Mesenchymal stem cell (in vitro differentiated cells and primary cell): ENCODE measurements around the gene SFSWAP.

Source experiments
- DNase-seq: peaks from one replicate; pipeline ENCODE4 v3.0.0-alpha.2; 2013
- H2AFZ ChIP-seq: one replicate; pipeline ENCODE4 v1.6.1; 2013; ENCODE audit warnings: low read depth, mild to moderate bottlenecking, control low read depth, inconsistent platforms, low read length, moderate library complexity
- H2AK5ac ChIP-seq: 2 replicates; pipeline ENCODE4 v1.6.1; 2013; ENCODE audit warnings: low read length, moderate library complexity, mild to moderate bottlenecking, inconsistent platforms; ENCODE audit not compliant: severe bottlenecking
- H2BK120ac ChIP-seq: one replicate; pipeline ENCODE4 v1.6.1; 2013; ENCODE audit warnings: low read depth, mild to moderate bottlenecking, inconsistent platforms, low read length, moderate library complexity
- H2BK12ac ChIP-seq, 2 experiments: one replicate each; pipeline ENCODE4 v1.6.1; 2013; ENCODE audit warnings: inconsistent platforms in 2 of 2, low read length in 2 of 2, mild to moderate bottlenecking in 2 of 2, moderate library complexity in 2 of 2, control low read depth in 1 of 2
- H2BK15ac ChIP-seq: one replicate; pipeline ENCODE4 v1.6.1; 2013; ENCODE audit warnings: mild to moderate bottlenecking, low read depth, inconsistent platforms; ENCODE audit not compliant: poor library complexity, severe bottlenecking
- H2BK5ac ChIP-seq: 2 replicates; pipeline ENCODE4 v1.6.1; 2013; ENCODE audit warnings: low read depth, mild to moderate bottlenecking, low read length, control low read depth, inconsistent platforms; ENCODE audit not compliant: poor library complexity, severe bottlenecking
- H3K14ac ChIP-seq, 2 experiments: one replicate each; pipeline ENCODE4 v1.6.1; 2013; ENCODE audit warnings: inconsistent platforms in 2 of 2, low read length in 2 of 2, control low read depth in 1 of 2, mild to moderate bottlenecking in 1 of 2, moderate library complexity in 1 of 2
- H3K18ac ChIP-seq, 2 experiments: one replicate each; pipeline ENCODE4 v1.6.1; 2013; ENCODE audit warnings: inconsistent platforms in 2 of 2, low read length in 2 of 2, control low read depth in 1 of 2, low read depth in 1 of 2, mild to moderate bottlenecking in 1 of 2
- H3K23ac ChIP-seq, 2 experiments: one replicate each; pipeline ENCODE4 v1.6.1; 2013; ENCODE audit warnings: inconsistent platforms in 2 of 2, low read length in 2 of 2, mild to moderate bottlenecking in 2 of 2, moderate library complexity in 2 of 2, control low read depth in 1 of 2
- H3K27ac ChIP-seq: 2 replicates; pipeline ENCODE4 v1.5.1; 2013; ENCODE audit warnings: mild to moderate bottlenecking, moderate library complexity, low read length, control low read depth, inconsistent platforms; ENCODE audit not compliant: poor library complexity, severe bottlenecking
- H3K27me3 ChIP-seq, 2 experiments: 2 replicates each; pipeline versions ENCODE4 v1.6.1 to v1.7.0; 2013; ENCODE audit warnings: low read length in 2 of 2, mild to moderate bottlenecking in 2 of 2, moderate library complexity in 2 of 2, control low read depth in 1 of 2, inconsistent platforms in 1 of 2; ENCODE audit not compliant: control insufficient read depth in 1 of 2, insufficient read depth in 1 of 2
- H3K36me3 ChIP-seq, 2 experiments: 2 replicates each; pipeline versions ENCODE4 v1.6.1 to v1.7.0; 2013; ENCODE audit warnings: low read length in 2 of 2, control low read depth in 1 of 2, inconsistent platforms in 1 of 2, low read depth in 1 of 2, mild to moderate bottlenecking in 1 of 2; ENCODE audit not compliant: insufficient read depth in 2 of 2, control insufficient read depth in 1 of 2
- H3K4ac ChIP-seq, 2 experiments: one replicate each; pipeline ENCODE4 v1.6.1; 2013; ENCODE audit warnings: inconsistent platforms in 2 of 2, low read length in 2 of 2, mild to moderate bottlenecking in 2 of 2, moderate library complexity in 2 of 2, control low read depth in 1 of 2, low read depth in 1 of 2
- H3K4me1 ChIP-seq: 2 replicates; pipeline ENCODE4 v1.6.1; 2013; ENCODE audit warnings: low read depth, low read length, control low read depth; ENCODE audit not compliant: control insufficient read depth, insufficient read depth
- H3K4me2 ChIP-seq: 2 replicates; pipeline ENCODE4 v1.6.1; 2013; ENCODE audit warnings: low read length, mild to moderate bottlenecking, inconsistent platforms; ENCODE audit not compliant: poor library complexity, severe bottlenecking
- H3K4me3 ChIP-seq, 2 experiments: 2 replicates each; pipeline versions ENCODE4 v1.5.1 to v1.7.0; 2013; ENCODE audit warnings: low read length in 2 of 2, mild to moderate bottlenecking in 2 of 2, control low read depth in 1 of 2, low read depth in 1 of 2; ENCODE audit not compliant: insufficient read depth in 1 of 2
- H3K79me1 ChIP-seq: replicated peaks from 2 replicates; pipeline ENCODE4 v1.6.1; 2013; ENCODE audit warnings: mild to moderate bottlenecking, control low read depth, low read length, inconsistent platforms; ENCODE audit not compliant: poor library complexity, severe bottlenecking
- H3K9ac ChIP-seq: 2 replicates; pipeline ENCODE4 v1.7.0; 2013; ENCODE audit warnings: mild to moderate bottlenecking, low read length, moderate library complexity
- H3K9me3 ChIP-seq: 2 replicates; pipeline ENCODE4 v1.7.0; 2013; ENCODE audit warnings: mild to moderate bottlenecking, low read length; ENCODE audit not compliant: control insufficient read depth
- H4K8ac ChIP-seq: one replicate; pipeline ENCODE4 v1.6.1; 2013; ENCODE audit warnings: inconsistent platforms, mild to moderate bottlenecking, low read length, moderate library complexity
- H4K91ac ChIP-seq: one replicate; pipeline ENCODE4 v1.6.1; 2013; ENCODE audit warnings: mild to moderate bottlenecking, low read length, inconsistent platforms
- WGBS: methylation state at CpG from one replicate; pipeline ENCODE4 v1.1.7; 2013; ENCODE audit warnings: mixed read lengths; 5-methylcytosine and 5-hydroxymethylcytosine counted together

Gene SFSWAP

GRCh38 chr12:131688131-131688844 lies 22.6 kb upstream of the SFSWAP start:
- H3K4me3 ChIP-seq = no peak overlapping the region
- no peak overlapping the region for H2BK5ac ChIP-seq
- H3K79me1 ChIP-seq = no peaks in the 10 kb centered on the region
- no peak overlapping the region for H2AFZ ChIP-seq
- no peak overlapping the region for H3K18ac ChIP-seq
- H2BK120ac ChIP-seq = no peak overlapping the region
- no peak overlapping the region for H4K8ac ChIP-seq
- no peak overlapping the region for H3K9ac ChIP-seq
- no peak overlapping the region for H2BK15ac ChIP-seq
- H3K14ac ChIP-seq = no peak overlapping the region
- no peak for DNase-seq
- peaks cover 0 to 30% of the 10 kb centered on the region in 2 experiments for H3K27me3 ChIP-seq
- H3K4me1 ChIP-seq = no peaks in the 10 kb centered on the region
- H3K27ac ChIP-seq = no peak overlapping the region
- H3K9me3 ChIP-seq = peaks cover 7% of the 10 kb centered on the region
- no peak overlapping the region for H3K4ac ChIP-seq
- no peak overlapping the region for H2AK5ac ChIP-seq
- H3K4me2 ChIP-seq = no peak overlapping the region
- no peak overlapping the region for H4K91ac ChIP-seq
- H3K23ac ChIP-seq = no peak overlapping the region
- no peaks in the 10 kb centered on the region for H3K36me3 ChIP-seq
- no peak overlapping the region for H2BK12ac ChIP-seq
- WGBS = 75% methylated on average over 3 of the region's 3 CpGs

- Histone ChIP-seq H3K23ac (no peak overlapping the region), H2BK12ac (no peak overlapping the region), H2BK120ac (no peak overlapping the region), H3K4ac (no peak overlapping the region), H3K27ac (no peak overlapping the region), H2BK15ac (no peak overlapping the region), H3K9ac (no peak overlapping the region), H4K8ac (no peak overlapping the region), H3K4me2 (no peak overlapping the region), H2BK5ac (no peak overlapping the region), H3K79me1 (no peaks in the 10 kb centered on the region), H3K4me1 (no peaks in the 10 kb centered on the region), H3K14ac (no peak overlapping the region), H2AFZ (no peak overlapping the region), H3K4me3 (no peak overlapping the region), H2AK5ac (no peak overlapping the region), H3K9me3 (peaks cover 7% of the 10 kb centered on the region), H3K36me3 (no peaks in the 10 kb centered on the region), H3K27me3 (peaks cover 0 to 35% of the 10 kb centered on the region in 2 experiments), H4K91ac (no peak overlapping the region), H3K18ac (no peak overlapping the region)
- DNase-seq = no peak
- 80% methylated on average over 3 of the region's 3 CpGs for WGBS
These were observed 22.1 kb upstream of the SFSWAP start for GRCh38 chr12:131688845-131689154.

GRCh38 chr12:131690320-131690719 lies 20.6 kb upstream of the SFSWAP start:
- Histone ChIP-seq H3K14ac (no peak overlapping the region), H3K18ac (no peak overlapping the region), H3K9me3 (peaks cover 7% of the 10 kb centered on the region), H3K27me3 (peaks cover 0 to 32% of the 10 kb centered on the region in 2 experiments), H4K8ac (no peak overlapping the region), H2BK120ac (no peak overlapping the region), H2BK15ac (no peak overlapping the region), H2BK5ac (no peak overlapping the region), H3K36me3 (no peaks in the 10 kb centered on the region), H4K91ac (no peak overlapping the region), H2AK5ac (no peak overlapping the region), H3K4ac (no peak overlapping the region), H3K79me1 (no peaks in the 10 kb centered on the region), H3K4me3 (no peak overlapping the region), H3K4me2 (no peak overlapping the region), H3K27ac (no peak overlapping the region), H2BK12ac (no peak overlapping the region), H2AFZ (no peak overlapping the region), H3K4me1 (no peaks in the 10 kb centered on the region), H3K9ac (no peak overlapping the region), H3K23ac (no peak overlapping the region)
- no peak for DNase-seq
- 80% methylated on average over 10 of the region's 10 CpGs for WGBS

- no peak overlapping the region for H4K91ac ChIP-seq
- no peak overlapping the region for H2BK12ac ChIP-seq
- no peak overlapping the region for H2BK5ac ChIP-seq
- no peak overlapping the region for H4K8ac ChIP-seq
- no peak overlapping the region for H3K4me3 ChIP-seq
- no peak overlapping the region for H3K18ac ChIP-seq
- H3K23ac ChIP-seq = no peak overlapping the region
- H3K27me3 ChIP-seq = peaks cover 0 to 36% of the 10 kb centered on the region in 2 experiments
- no peaks in the 10 kb centered on the region for H3K4me1 ChIP-seq
- 91% methylated on average over 19 of the region's 19 CpGs for WGBS
- H3K9ac ChIP-seq = no peak overlapping the region
- no peak overlapping the region for H3K14ac ChIP-seq
- no peak overlapping the region for H2BK120ac ChIP-seq
- H2AK5ac ChIP-seq = no peak overlapping the region
- no peak overlapping the region for H2BK15ac ChIP-seq
- no peak overlapping the region for H3K27ac ChIP-seq
- no peak overlapping the region for H2AFZ ChIP-seq
- H3K79me1 ChIP-seq = no peaks in the 10 kb centered on the region
- H3K4me2 ChIP-seq = no peak overlapping the region
- no peaks in the 10 kb centered on the region for H3K9me3 ChIP-seq
- no peaks in the 10 kb centered on the region for H3K36me3 ChIP-seq
- no peak overlapping the region for H3K4ac ChIP-seq
- DNase-seq = no peak
These were observed 18.5 kb upstream of the SFSWAP start for GRCh38 chr12:131692431-131692830.
